Stimulated activated CD8-positive, alpha-beta memory T cell treated with anti-CD3 and anti-CD28 coated beads, Interleukin-15, amount 100 ng/mL, for 4 hours (primary cell): Measurements from ENCODE around the gene CLK2.

ENCODE experiments used
- DNase-seq, 2 donors: peaks; one replicate each; pipeline ENCODE4 v3.0.0-alpha.2; 2020; ENCODE audit warnings: low read depth in 2 of 2

CLK2 gene

GRCh38 chr1:155273343-155274245 is at the start of gene CLK2:
TSS of gene CLK2 (minus strand) at chr1:155273504. CDS start at chr1:155270977, 2,527 bp downstream.
- DNase-seq, result peak; percentile 91 to 93

GRCh38 chr1:155322571-155322952 is 49.3 kb upstream of the CLK2 start:
- no peak for DNase-seq

- no peak for DNase-seq
Measured at GRCh38 chr1:155321639-155322503, 48.6 kb upstream of the CLK2 start.

GRCh38 chr1:155320661-155321617 is 47.6 kb upstream of the CLK2 start, which contains the start of gene RUSC1:
TSS of gene RUSC1 (plus strand) at chr1:155320894. CDS start at chr1:155321774, 880 bp downstream.
- DNase-seq, result peak in 1 of 2 donors; percentile 45

GRCh38 chr1:155320252-155320651 is 46.9 kb upstream of the CLK2 start:
- DNase-seq, result no peak

- DNase-seq, result no peak
Measured at GRCh38 chr1:155319536-155319935, 46.2 kb upstream of the CLK2 start.

- DNase-seq, result no peak
Measured at GRCh38 chr1:155318082-155318481, 44.8 kb upstream of the CLK2 start.

GRCh38 chr1:155316922-155317321 is 43.6 kb upstream of the CLK2 start:
- no peak for DNase-seq

- no peak for DNase-seq
Measured at GRCh38 chr1:155313261-155313660, 40.0 kb upstream of the CLK2 start.

GRCh38 chr1:155309423-155310021 is 36.2 kb upstream of the CLK2 start:
- DNase-seq, result no peak

- DNase-seq, result peak; percentile 94 to 97
Measured at GRCh38 chr1:155308493-155309422, 35.5 kb upstream of the CLK2 start, which contains the start of gene FDPS. TSS of gene FDPS (plus strand) at chr1:155308866. CDS start at chr1:155309790, 924 bp downstream.

GRCh38 chr1:155307247-155307740 is 34.0 kb upstream of the CLK2 start:
- DNase-seq, result no peak

GRCh38 chr1:155305881-155306391 is 32.6 kb upstream of the CLK2 start:
- DNase-seq, result no peak

GRCh38 chr1:155304558-155305063 is 31.3 kb upstream of the CLK2 start:
- no peak for DNase-seq

GRCh38 chr1:155301342-155301841 is 28.1 kb upstream of the CLK2 start, which contains the start of gene PKLR:
TSS of gene PKLR (minus strand) at chr1:155301438. CDS start at chr1:155301395, 43 bp downstream.
- DNase-seq, result no peak

GRCh38 chr1:155300553-155301329 is 27.4 kb upstream of the CLK2 start:
- DNase-seq, result no peak

- DNase-seq, result no peak
Measured at GRCh38 chr1:155300024-155300423, 26.7 kb upstream of the CLK2 start.

- DNase-seq, result no peak
Measured at GRCh38 chr1:155297384-155297783, 24.1 kb upstream of the CLK2 start.
